NCI-H146 treated with DMSO at 0.1 percent for 48 hours (cell line): Measurements from ENCODE around the gene SGPP1.
"Not testable (repeated sequence)": the region's sequence is repeated elsewhere in the genome, so short reads cannot be mapped to it uniquely, and the experiment has no call there.

ENCODE experiments used
- DNase-seq: peaks from one replicate; lab custom pipeline; 2025; ENCODE audit not compliant: unreplicated experiment; lab: John Stamatoyannopoulos, UW

SGPP1 gene

GRCh38 chr14:63726499-63726898, 1.4 kb downstream of the SGPP1 start:
- DNase-seq: no peak

GRCh38 chr14:63725786-63726460, 1.9 kb downstream of the SGPP1 start:
- no peak for DNase-seq

- no peak for DNase-seq
These were observed 10.2 kb downstream of the SGPP1 start for GRCh38 chr14:63717702-63718101.

GRCh38 chr14:63715360-63715759, 12.5 kb downstream of the SGPP1 start:
- DNase-seq: no peak

- no peak for DNase-seq
These were observed 14.1 kb downstream of the SGPP1 start for GRCh38 chr14:63713764-63714163.

- no peak for DNase-seq
These were observed 14.8 kb downstream of the SGPP1 start for GRCh38 chr14:63713058-63713457.

- DNase-seq: no peak
These were observed 15.7 kb downstream of the SGPP1 start for GRCh38 chr14:63712123-63712522.

- DNase-seq: no peak
These were observed 17.4 kb downstream of the SGPP1 start for GRCh38 chr14:63710497-63710896.

GRCh38 chr14:63709589-63709988, 18.3 kb downstream of the SGPP1 start:
- DNase-seq: no peak

- DNase-seq: no peak
These were observed 20.6 kb downstream of the SGPP1 start for GRCh38 chr14:63707216-63707615.

- no peak for DNase-seq
These were observed 22.2 kb downstream of the SGPP1 start for GRCh38 chr14:63705561-63706070.

GRCh38 chr14:63702530-63702929, 25.3 kb downstream of the SGPP1 start:
- DNase-seq: not testable (repeated sequence)

- DNase-seq: no peak
These were observed 26.1 kb downstream of the SGPP1 start for GRCh38 chr14:63701606-63702299.

GRCh38 chr14:63692310-63693020, 35.4 kb downstream of the SGPP1 start:
- DNase-seq: no peak

GRCh38 chr14:63689132-63689531, 38.7 kb downstream of the SGPP1 start:
- DNase-seq: no peak

- no peak for DNase-seq
These were observed 40.9 kb downstream of the SGPP1 start for GRCh38 chr14:63686926-63687325.

GRCh38 chr14:63685401-63685800, 42.5 kb downstream of the SGPP1 start:
- DNase-seq: no peak

- no peak for DNase-seq
These were observed 44.9 kb downstream of the SGPP1 start for GRCh38 chr14:63682727-63683593.

GRCh38 chr14:63678536-63678935, 49.3 kb downstream of the SGPP1 start:
- DNase-seq: no peak

- no peak for DNase-seq
These were observed 49.9 kb downstream of the SGPP1 start for GRCh38 chr14:63677891-63678379.

GRCh38 chr14:63676615-63677014, 51.2 kb downstream of the SGPP1 start:
- DNase-seq: no peak
